Transverse colon (tissue), 4 donors: Measurements from ENCODE around the gene ARF1. TPM values are rescaled to one million over a fixed set of nuclear protein-coding genes. Genes with fewer than 3 reads are reported as not detected.
A peak's percentile ranks its signal among the peaks of the same experiment; 100 is the strongest.

ENCODE experiments used
- DNase-seq: peaks from one replicate; pipeline ENCODE4 v3.0.0-alpha.2; 2019
- H3K27ac ChIP-seq, 4 donors: fragments of 200-600 bp; sonication (generic); 2 replicates each; pipeline ENCODE4 v1.5.1; 2016 to 2018; ENCODE audit warnings: inconsistent platforms in 4 of 4
- H3K27me3 ChIP-seq: fragments of 200-600 bp; sonication (generic); 2 replicates; pipeline ENCODE4 v1.5.1; 2017; ENCODE audit warnings: inconsistent platforms
- H3K36me3 ChIP-seq, 4 donors: fragments of 200-600 bp; sonication (generic); 2 replicates each; pipeline ENCODE4 v1.5.1; 2017 to 2019; ENCODE audit warnings: inconsistent platforms in 4 of 4
- H3K4me1 ChIP-seq, 4 donors: fragments of 200-600 bp; sonication (generic); 2 replicates each; pipeline ENCODE4 v1.5.1; 2017 to 2020; ENCODE audit warnings: inconsistent platforms in 4 of 4
- H3K4me3 ChIP-seq, 4 donors: fragments of 200-600 bp; sonication (generic); 1 replicate in 1 of 4; 2 replicates in 3 of 4; pipeline versions ENCODE4 v1.5.1 to v1.6.1; 2017 to 2019; ENCODE audit warnings: inconsistent platforms in 4 of 4
- H3K9me3 ChIP-seq, 2 donors: fragments of 200-600 bp; sonication (generic); 2 replicates each; pipeline ENCODE4 v1.5.1; 2017 to 2019; ENCODE audit warnings: inconsistent platforms in 2 of 2
- EP300 ChIP-seq: sonication (generic); formaldehyde crosslinking; IDR thresholded peaks from one replicate; pipeline ENCODE4 v1.6.1; 2017; ENCODE audit warnings: antibody characterized with exemption, low read depth
- POLR2A ChIP-seq: fragments of 450-650 bp; IDR thresholded peaks from one replicate; pipeline ENCODE4 v1.6.1; 2016; ENCODE audit warnings: antibody characterized with exemption, mild to moderate bottlenecking, moderate library complexity
- POLR2AphosphoS5 ChIP-seq, 3 donors: sonication (generic); formaldehyde crosslinking; IDR thresholded peaks; one replicate each; pipeline ENCODE4 v1.6.1; 2016; ENCODE audit warnings: antibody characterized with exemption in 3 of 3
- WGBS, 2 donors: methylation state at CpG; one replicate each; pipeline ENCODE4 v1.1.5; 2018; ENCODE audit warnings: low coverage in 1 of 2; 5-methylcytosine and 5-hydroxymethylcytosine counted together
- in situ Hi-C, 4 donors: fragments of 200-750 bp; cut with MboI; loops; one replicate each; pipeline versions ENCODE4 v1.15.0 to v1.15.1; 2017; ENCODE audit warnings: low sequenced_read_pairs in 3 of 4, low pct_ligation_motif_present in 1 of 4, low pct_unique_long_range_greater_than_20kb in 1 of 4
- intact Hi-C: fragments of 100-400 bp; cut with DNase I; formaldehyde crosslinking; loops from one replicate; pipeline ENCODE4 v1.15.1; 2023; ENCODE audit warnings: low total_unique reads
- total RNA-seq, 4 donors: library from RNA; depleted of rRNA; stranded (reverse); fragments of >200 nt; gene quantifications; one replicate each; pipeline ENCODE4 v1.1.0, GENCODE V29; 2016
- TF ChIP-seq, protein P1 (sequence below), 5 experiments: fragments of 200-600 bp in 3 of 5; fragments of 450-650 bp in 2 of 5; sonication (generic) in 3 of 5; IDR thresholded peaks; 1 replicate in 2 of 5; 2 replicates in 3 of 5; pipeline ENCODE4 v1.5.1; 2016 to 2017; ENCODE audit warnings: antibody characterized with exemption in 5 of 5, inconsistent platforms in 3 of 5, mild to moderate bottlenecking in 2 of 5, moderate library complexity in 1 of 5

The ARF1 gene
- total RNA-seq, 4 donors from 2014 or later: 303 to 452 (median 375) TPM

DNA sequence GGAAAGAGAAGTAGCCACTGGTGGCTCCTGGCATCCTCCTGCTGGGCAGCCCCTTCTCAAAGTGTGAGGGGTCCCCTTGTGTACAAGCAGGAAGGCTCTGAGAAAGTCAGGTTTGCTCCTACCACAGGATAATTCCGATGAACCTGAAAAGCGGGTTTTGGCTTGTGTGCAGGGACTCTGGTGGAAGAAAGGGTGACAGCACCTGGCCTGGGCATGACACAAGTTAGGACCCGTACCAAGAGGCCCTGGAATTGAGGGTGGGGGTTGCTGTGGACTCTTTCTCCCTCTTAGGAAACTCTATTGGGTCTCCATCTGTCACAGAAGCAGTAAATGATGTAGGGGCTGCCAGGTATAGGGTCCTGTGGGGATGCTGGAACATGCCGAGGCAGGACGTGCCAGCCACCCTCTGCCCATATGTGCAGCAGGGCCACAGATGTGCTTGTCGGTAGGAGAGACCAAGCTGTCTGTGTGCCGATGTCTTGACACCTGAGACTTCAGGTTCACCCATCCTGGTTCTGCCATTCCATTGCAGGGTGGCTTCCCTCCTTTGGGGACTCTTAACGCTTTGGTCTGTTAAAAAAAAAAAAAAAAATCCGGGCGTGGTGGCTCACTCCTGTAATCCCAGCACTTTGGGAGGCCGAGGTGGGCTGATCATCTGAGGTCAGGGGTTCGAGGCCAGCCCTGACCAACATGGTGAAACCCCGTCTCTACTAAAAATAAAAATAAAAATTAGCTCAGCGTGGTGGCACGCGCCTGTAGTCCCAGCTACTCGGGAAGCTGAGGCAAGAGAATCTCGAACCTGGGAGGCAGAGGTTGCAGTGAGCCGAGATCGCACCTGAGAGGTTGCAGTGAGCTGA lies 10.8 kb downstream of the ARF1 start:
- no peak for TF ChIP-seq EP300
- no peak for TF ChIP-seq POLR2A
- TF ChIP-seq, protein P1, sequence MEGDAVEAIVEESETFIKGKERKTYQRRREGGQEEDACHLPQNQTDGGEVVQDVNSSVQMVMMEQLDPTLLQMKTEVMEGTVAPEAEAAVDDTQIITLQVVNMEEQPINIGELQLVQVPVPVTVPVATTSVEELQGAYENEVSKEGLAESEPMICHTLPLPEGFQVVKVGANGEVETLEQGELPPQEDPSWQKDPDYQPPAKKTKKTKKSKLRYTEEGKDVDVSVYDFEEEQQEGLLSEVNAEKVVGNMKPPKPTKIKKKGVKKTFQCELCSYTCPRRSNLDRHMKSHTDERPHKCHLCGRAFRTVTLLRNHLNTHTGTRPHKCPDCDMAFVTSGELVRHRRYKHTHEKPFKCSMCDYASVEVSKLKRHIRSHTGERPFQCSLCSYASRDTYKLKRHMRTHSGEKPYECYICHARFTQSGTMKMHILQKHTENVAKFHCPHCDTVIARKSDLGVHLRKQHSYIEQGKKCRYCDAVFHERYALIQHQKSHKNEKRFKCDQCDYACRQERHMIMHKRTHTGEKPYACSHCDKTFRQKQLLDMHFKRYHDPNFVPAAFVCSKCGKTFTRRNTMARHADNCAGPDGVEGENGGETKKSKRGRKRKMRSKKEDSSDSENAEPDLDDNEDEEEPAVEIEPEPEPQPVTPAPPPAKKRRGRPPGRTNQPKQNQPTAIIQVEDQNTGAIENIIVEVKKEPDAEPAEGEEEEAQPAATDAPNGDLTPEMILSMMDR (IDR thresholded peaks at IDR 0.05): no peak
- no peak for TF ChIP-seq POLR2AphosphoS5 (IDR thresholded peaks at IDR 0.05)

DNA sequence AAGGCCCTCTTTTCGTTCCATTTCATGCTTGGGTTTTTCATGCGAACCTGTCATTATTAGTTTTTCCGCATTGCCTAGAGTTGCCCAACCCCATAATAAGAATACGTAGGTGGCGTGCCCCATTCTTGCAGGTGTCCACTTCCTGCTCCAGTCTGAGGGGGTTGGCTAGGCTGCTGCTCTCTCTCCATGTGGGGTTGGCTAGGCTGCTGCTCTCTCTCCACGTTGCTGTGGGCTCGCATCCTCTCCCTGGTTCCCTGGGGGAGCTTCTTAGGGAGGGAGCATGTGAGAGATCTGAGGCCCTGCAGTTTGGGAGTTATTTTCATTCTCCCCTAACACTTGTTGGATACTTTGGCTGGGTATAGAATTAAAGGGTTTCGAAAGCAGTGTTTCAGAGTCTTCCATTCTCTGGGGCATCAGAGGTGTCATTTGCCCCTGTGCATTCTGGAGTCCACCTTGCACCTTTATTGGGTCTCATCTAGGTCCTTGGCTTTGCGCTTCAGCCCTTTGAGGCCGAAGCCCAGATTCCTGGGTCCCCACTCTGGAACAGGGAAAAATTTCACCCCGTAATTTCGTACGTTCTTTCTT lies 12.0 kb downstream of the ARF1 start:
- in situ Hi-C loops (no loop called here), intact Hi-C loops (no loop called here)
- H3K27me3 ChIP-seq: no peaks in the 10 kb centered on the region
- 88 to 94% methylated on average over 10 to 13 of the region's 13 CpGs for WGBS, 2 donors
- H3K27ac ChIP-seq: no peak overlapping the region
- peaks cover 0 to 21% (median 7%) of the 10 kb centered on the region in 4 donors for H3K36me3 ChIP-seq
- TF ChIP-seq, protein P1 (IDR thresholded peaks at IDR 0.05): no peak
- TF ChIP-seq EP300 (no peak), POLR2A (no peak), POLR2AphosphoS5 (IDR thresholded peaks at IDR 0.05) (no peak)
- H3K4me3 ChIP-seq: no peak overlapping the region
- peaks cover 0 to 6% of the 10 kb centered on the region in 2 donors for H3K9me3 ChIP-seq
- DNase-seq: peak; percentile 6
- peaks cover 13 to 32% (median 26%) of the 10 kb centered on the region in 4 donors for H3K4me1 ChIP-seq

More for the DNA sequence above, 10.8 kb downstream of the ARF1 start:
- intact Hi-C loops (no loop called here), in situ Hi-C loops (no loop called here)
- WGBS, 2 donors: 93% methylated on average over 20 of the region's 20 CpGs; no CpG with 5 or more reads in 1 of the 2 donors
- H3K36me3 ChIP-seq: peaks cover 0 to 10% (median under 1%) of the 10 kb centered on the region in 4 donors
- peaks cover 26 to 45% (median 39%) of the 10 kb centered on the region in 4 donors for H3K4me1 ChIP-seq
- DNase-seq: no peak
- no peak overlapping the region for H3K4me3 ChIP-seq
- H3K27me3 ChIP-seq: no peaks in the 10 kb centered on the region
- peaks cover 0 to 6% of the 10 kb centered on the region in 2 donors for H3K9me3 ChIP-seq
- no peak overlapping the region for H3K27ac ChIP-seq

DNA sequence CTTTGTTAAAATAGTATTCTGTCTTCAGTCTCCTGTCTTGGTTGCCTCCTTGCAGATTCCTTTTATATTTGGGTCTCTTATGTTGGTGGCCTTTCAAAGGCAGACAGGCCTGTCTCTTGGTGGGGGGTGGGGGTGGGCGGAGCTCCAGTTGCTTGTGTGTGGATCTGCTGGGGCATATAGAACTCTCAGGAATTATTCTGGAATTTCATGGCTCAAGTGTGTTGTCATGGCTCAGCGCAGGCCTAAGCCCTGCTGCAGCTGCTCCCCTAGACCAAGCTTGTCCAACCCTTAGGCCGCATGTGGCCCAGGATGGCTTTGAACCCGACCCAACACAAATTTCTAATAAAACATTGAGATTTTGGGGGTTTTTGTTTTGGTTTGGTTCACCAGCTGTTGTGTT lies 12.7 kb downstream of the ARF1 start:
- H3K4me3 ChIP-seq: no peak overlapping the region
- peaks cover 0 to 6% of the 10 kb centered on the region in 2 donors for H3K9me3 ChIP-seq
- TF ChIP-seq POLR2AphosphoS5 (IDR thresholded peaks at IDR 0.05) (no peak), EP300 (no peak), POLR2A (no peak)
- TF ChIP-seq, protein P1 (IDR thresholded peaks at IDR 0.05): no peak
- 92% methylated on average over 4 of the region's 4 CpGs; no CpG with 5 or more reads in 1 of the 2 donors for WGBS, 2 donors
- in situ Hi-C loops (no loop called here), intact Hi-C loops (no loop called here)
- H3K27me3 ChIP-seq: no peaks in the 10 kb centered on the region
- no peak for DNase-seq
- no peak overlapping the region for H3K27ac ChIP-seq
- peaks cover 7 to 26% (median 20%) of the 10 kb centered on the region in 4 donors for H3K4me1 ChIP-seq
- H3K36me3 ChIP-seq: peaks cover 0 to 21% (median 7%) of the 10 kb centered on the region in 4 donors

DNA sequence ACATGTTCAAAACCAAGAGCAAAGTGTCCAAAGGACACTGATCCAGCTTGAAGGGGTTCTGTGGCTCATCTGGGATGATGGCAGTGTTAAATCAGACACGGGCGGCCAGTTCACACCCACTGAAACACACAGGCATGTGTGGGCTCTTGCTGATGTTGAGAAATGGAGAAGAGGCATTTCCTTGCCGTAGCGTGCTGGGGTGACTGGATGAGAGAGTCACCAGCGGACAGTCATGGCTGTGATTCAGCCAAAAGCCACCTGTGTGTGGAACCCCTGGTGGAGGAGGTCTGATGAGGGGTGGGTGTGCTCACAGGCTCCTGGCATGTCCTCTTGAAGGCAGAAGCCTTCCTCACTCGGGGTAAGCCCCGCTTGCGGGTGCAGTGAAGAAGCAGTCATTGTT lies 13.4 kb downstream of the ARF1 start:
- Histone ChIP-seq H3K36me3 (peaks cover 0 to 21% (median 7%) of the 10 kb centered on the region in 4 donors), H3K4me1 (peaks cover under 1 to 18% (median 13%) of the 10 kb centered on the region in 4 donors), H3K27me3 (no peaks in the 10 kb centered on the region), H3K9me3 (peaks cover 0 to 6% of the 10 kb centered on the region in 2 donors), H3K4me3 (no peak overlapping the region), H3K27ac (no peak overlapping the region)
- no peak for DNase-seq
- TF ChIP-seq POLR2AphosphoS5 (IDR thresholded peaks at IDR 0.05): no peak
- no peak for TF ChIP-seq EP300
- TF ChIP-seq, protein P1 (IDR thresholded peaks at IDR 0.05): no peak
- TF ChIP-seq POLR2A: no peak
- in situ Hi-C loops (no loop called here), intact Hi-C loops (no loop called here)
- 92% methylated on average over 8 of the region's 8 CpGs; no CpG with 5 or more reads in 1 of the 2 donors for WGBS, 2 donors
